Measurements from ENCODE around the gene VAMP5. TPM values are rescaled to one million over a fixed set of nuclear protein-coding genes. Genes with fewer than 3 reads are reported as not detected.
"Not testable (repeated sequence)": the region's sequence is repeated elsewhere in the genome, so short reads cannot be mapped to it uniquely, and the experiment has no call there.

The VAMP5 gene
- polyA plus RNA-seq, 1 donor, result 18.0 TPM

GRCh38 chr2:85550486-85550885 lies 33.7 kb upstream of the VAMP5 start:
- Histone ChIP-seq H3K9me3 (ENCODE audit: control insufficient read depth, low read depth, low read length) (no peaks in the 10 kb centered on the region), H3K4me3 (ENCODE audit: low read length) (no peak overlapping the region), H3K27me3 (ENCODE audit: control insufficient read depth, insufficient read depth, low read length) (no peaks in the 10 kb centered on the region), H3K36me3 (ENCODE audit: control insufficient read depth, insufficient read depth, low read length) (peaks cover 81% of the 10 kb centered on the region), H3K27ac (ENCODE audit: low read length) (no peak overlapping the region), H3K4me1 (ENCODE audit: control insufficient read depth, insufficient read depth, low read length) (no peaks in the 10 kb centered on the region)
- no peak for DNase-seq
- WGBS (ENCODE audit: insufficient coverage, low lambda C conversion rate), result no CpG with 5 or more reads among the region's 10 CpGs

DNA sequence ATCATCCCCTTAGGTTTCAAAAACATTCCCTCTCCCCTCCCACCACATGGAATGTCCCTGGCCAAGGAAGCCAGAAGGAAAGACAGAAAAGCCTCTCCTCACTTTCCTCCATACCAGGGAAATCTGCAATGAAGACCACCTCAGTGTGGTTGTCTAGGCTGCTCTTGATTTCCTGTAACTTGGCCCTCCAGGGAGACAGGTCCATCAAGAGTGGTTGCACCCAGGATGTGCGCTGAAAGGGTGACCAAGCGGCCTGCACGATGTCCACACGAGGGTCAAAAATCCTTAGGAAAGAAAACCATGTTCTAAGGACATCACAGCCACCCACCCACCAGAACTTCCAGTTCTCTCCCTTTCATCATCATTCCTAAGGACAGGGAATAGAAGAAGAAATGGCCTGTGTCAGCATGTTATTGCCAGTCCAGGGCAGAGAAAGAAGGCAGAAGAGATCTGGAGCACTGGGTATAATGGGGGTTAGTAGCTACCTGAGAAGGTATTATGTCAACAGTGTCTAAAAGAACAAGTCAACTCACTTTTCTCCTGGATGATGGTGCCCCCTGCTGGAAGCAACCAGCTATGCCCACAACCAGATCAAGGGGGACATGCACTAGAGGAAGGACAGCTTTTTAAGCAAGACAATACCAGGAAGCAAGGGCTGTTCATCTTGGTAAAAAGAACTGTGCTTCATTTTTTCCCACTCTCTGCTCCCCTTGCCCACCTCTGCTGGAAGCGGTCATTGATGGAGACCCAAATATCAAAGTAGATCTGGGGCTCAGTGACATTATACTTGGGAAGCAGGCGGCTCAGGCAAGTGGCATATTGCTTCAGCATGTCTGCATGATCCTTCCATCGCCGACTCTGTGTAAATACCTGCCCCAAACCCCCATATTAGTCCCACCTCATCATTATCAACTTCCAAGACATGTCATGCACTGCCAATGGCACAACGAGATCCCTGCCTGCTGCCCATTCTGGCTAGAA lies 32.2 kb upstream of the VAMP5 start:
- Histone ChIP-seq H3K27ac (ENCODE audit: low read length) (no peak overlapping the region), H3K4me3 (ENCODE audit: low read length) (no peak overlapping the region), H3K27me3 (ENCODE audit: control insufficient read depth, insufficient read depth, low read length) (no peaks in the 10 kb centered on the region), H3K4me1 (ENCODE audit: control insufficient read depth, insufficient read depth, low read length) (no peaks in the 10 kb centered on the region), H3K36me3 (ENCODE audit: control insufficient read depth, insufficient read depth, low read length) (peaks cover 79% of the 10 kb centered on the region), H3K9me3 (ENCODE audit: control insufficient read depth, low read depth, low read length) (no peaks in the 10 kb centered on the region)
- DNase-seq, result peak; percentile 70 to 73
- no CpG with 5 or more reads among the region's 9 CpGs for WGBS (ENCODE audit: insufficient coverage, low lambda C conversion rate)

- Histone ChIP-seq H3K4me1 (ENCODE audit: control insufficient read depth, insufficient read depth, low read length) (no peaks in the 10 kb centered on the region), H3K36me3 (ENCODE audit: control insufficient read depth, insufficient read depth, low read length) (peaks cover 77% of the 10 kb centered on the region)
These were observed 31.0 kb upstream of the VAMP5 start for GRCh38 chr2:85553184-85553583.

GRCh38 chr2:85554980-85555612 lies 29.1 kb upstream of the VAMP5 start:
- Histone ChIP-seq H3K36me3 (ENCODE audit: control insufficient read depth, insufficient read depth, low read length) (peaks cover 72% of the 10 kb centered on the region), H3K4me1 (ENCODE audit: control insufficient read depth, insufficient read depth, low read length) (no peaks in the 10 kb centered on the region), H3K27me3 (ENCODE audit: control insufficient read depth, insufficient read depth, low read length) (no peaks in the 10 kb centered on the region), H3K4me3 (ENCODE audit: low read length) (no peak overlapping the region), H3K27ac (ENCODE audit: low read length) (no peak overlapping the region), H3K9me3 (ENCODE audit: control insufficient read depth, low read depth, low read length) (no peaks in the 10 kb centered on the region)
- no peak for DNase-seq
- 60% methylated on average over 1 of the region's 3 CpGs for WGBS (ENCODE audit: insufficient coverage, low lambda C conversion rate)

More at GRCh38 chr2:85553184-85553583, 31.0 kb upstream of the VAMP5 start:
- no peaks in the 10 kb centered on the region for H3K9me3 ChIP-seq (ENCODE audit: control insufficient read depth, low read depth, low read length)
- DNase-seq, result no peak
- H3K27me3 ChIP-seq (ENCODE audit: control insufficient read depth, insufficient read depth, low read length), result no peaks in the 10 kb centered on the region
- no CpG with 5 or more reads among the region's 6 CpGs for WGBS (ENCODE audit: insufficient coverage, low lambda C conversion rate)
- no peak overlapping the region for H3K27ac ChIP-seq (ENCODE audit: low read length)
- H3K4me3 ChIP-seq (ENCODE audit: low read length), result no peak overlapping the region

GRCh38 chr2:85557130-85557529 lies 27.1 kb upstream of the VAMP5 start:
- Histone ChIP-seq H3K9me3 (ENCODE audit: control insufficient read depth, low read depth, low read length) (no peaks in the 10 kb centered on the region), H3K4me3 (ENCODE audit: low read length) (no peak overlapping the region), H3K27me3 (ENCODE audit: control insufficient read depth, insufficient read depth, low read length) (no peaks in the 10 kb centered on the region), H3K36me3 (ENCODE audit: control insufficient read depth, insufficient read depth, low read length) (peaks cover 53% of the 10 kb centered on the region), H3K4me1 (ENCODE audit: control insufficient read depth, insufficient read depth, low read length) (no peaks in the 10 kb centered on the region), H3K27ac (ENCODE audit: low read length) (no peak overlapping the region)
- WGBS (ENCODE audit: insufficient coverage, low lambda C conversion rate), result 86% methylated on average over 1 of the region's 5 CpGs
- no peak for DNase-seq

- no peaks in the 10 kb centered on the region for H3K9me3 ChIP-seq (ENCODE audit: control insufficient read depth, low read depth, low read length)
- H3K4me3 ChIP-seq (ENCODE audit: low read length), result no peak overlapping the region
- no peaks in the 10 kb centered on the region for H3K4me1 ChIP-seq (ENCODE audit: control insufficient read depth, insufficient read depth, low read length)
- peaks cover 43% of the 10 kb centered on the region for H3K36me3 ChIP-seq (ENCODE audit: control insufficient read depth, insufficient read depth, low read length)
- H3K27me3 ChIP-seq (ENCODE audit: control insufficient read depth, insufficient read depth, low read length), result no peaks in the 10 kb centered on the region
- DNase-seq, result no peak
- WGBS (ENCODE audit: insufficient coverage, low lambda C conversion rate), result no CpG with 5 or more reads among the region's 1 CpG
- no peak overlapping the region for H3K27ac ChIP-seq (ENCODE audit: low read length)
These were observed 26.1 kb upstream of the VAMP5 start for GRCh38 chr2:85558160-85558559.

DNA sequence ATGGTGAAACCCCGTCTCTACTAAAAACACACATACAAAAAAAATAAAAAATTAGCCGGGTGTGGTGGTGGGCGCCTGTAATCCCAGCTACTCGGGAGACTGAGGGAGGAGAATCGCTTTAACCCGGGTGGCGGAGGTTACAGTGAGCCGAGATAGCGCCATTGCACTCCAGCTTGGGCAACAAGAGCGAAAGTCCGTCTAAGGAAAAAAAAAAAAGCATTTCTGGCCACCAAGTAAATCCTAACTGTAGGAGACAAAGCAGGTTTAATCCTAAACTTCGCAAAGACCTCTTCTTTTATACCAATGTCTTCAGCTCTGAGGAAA lies 23.9 kb upstream of the VAMP5 start:
- H3K27ac ChIP-seq (ENCODE audit: low read length); H3K27me3 ChIP-seq (ENCODE audit: control insufficient read depth, insufficient read depth, low read length); DNase-seq; H3K9me3 ChIP-seq (ENCODE audit: control insufficient read depth, low read depth, low read length); H3K4me1 ChIP-seq (ENCODE audit: control insufficient read depth, insufficient read depth, low read length): not testable (repeated sequence)
- no CpG with 5 or more reads among the region's 12 CpGs for WGBS (ENCODE audit: insufficient coverage, low lambda C conversion rate)
- peak overlapping the region; percentile 80 for H3K4me3 ChIP-seq (ENCODE audit: low read length)
- peaks cover 23% of the 10 kb centered on the region for H3K36me3 ChIP-seq (ENCODE audit: control insufficient read depth, insufficient read depth, low read length)

GRCh38 chr2:85560812-85561279 lies 23.4 kb upstream of the VAMP5 start:
- WGBS (ENCODE audit: insufficient coverage, low lambda C conversion rate), result no CpG with 5 or more reads among the region's 14 CpGs
- H3K27me3 ChIP-seq (ENCODE audit: control insufficient read depth, insufficient read depth, low read length), result no peaks in the 10 kb centered on the region
- peak overlapping the region; percentile 80 for H3K4me3 ChIP-seq (ENCODE audit: low read length)
- H3K9me3 ChIP-seq (ENCODE audit: control insufficient read depth, low read depth, low read length), result no peaks in the 10 kb centered on the region
- H3K27ac ChIP-seq (ENCODE audit: low read length), result peak overlapping the region; percentile 91
- no peaks in the 10 kb centered on the region for H3K4me1 ChIP-seq (ENCODE audit: control insufficient read depth, insufficient read depth, low read length)
- no peak for DNase-seq
- H3K36me3 ChIP-seq (ENCODE audit: control insufficient read depth, insufficient read depth, low read length), result peaks cover 19% of the 10 kb centered on the region

DNA sequence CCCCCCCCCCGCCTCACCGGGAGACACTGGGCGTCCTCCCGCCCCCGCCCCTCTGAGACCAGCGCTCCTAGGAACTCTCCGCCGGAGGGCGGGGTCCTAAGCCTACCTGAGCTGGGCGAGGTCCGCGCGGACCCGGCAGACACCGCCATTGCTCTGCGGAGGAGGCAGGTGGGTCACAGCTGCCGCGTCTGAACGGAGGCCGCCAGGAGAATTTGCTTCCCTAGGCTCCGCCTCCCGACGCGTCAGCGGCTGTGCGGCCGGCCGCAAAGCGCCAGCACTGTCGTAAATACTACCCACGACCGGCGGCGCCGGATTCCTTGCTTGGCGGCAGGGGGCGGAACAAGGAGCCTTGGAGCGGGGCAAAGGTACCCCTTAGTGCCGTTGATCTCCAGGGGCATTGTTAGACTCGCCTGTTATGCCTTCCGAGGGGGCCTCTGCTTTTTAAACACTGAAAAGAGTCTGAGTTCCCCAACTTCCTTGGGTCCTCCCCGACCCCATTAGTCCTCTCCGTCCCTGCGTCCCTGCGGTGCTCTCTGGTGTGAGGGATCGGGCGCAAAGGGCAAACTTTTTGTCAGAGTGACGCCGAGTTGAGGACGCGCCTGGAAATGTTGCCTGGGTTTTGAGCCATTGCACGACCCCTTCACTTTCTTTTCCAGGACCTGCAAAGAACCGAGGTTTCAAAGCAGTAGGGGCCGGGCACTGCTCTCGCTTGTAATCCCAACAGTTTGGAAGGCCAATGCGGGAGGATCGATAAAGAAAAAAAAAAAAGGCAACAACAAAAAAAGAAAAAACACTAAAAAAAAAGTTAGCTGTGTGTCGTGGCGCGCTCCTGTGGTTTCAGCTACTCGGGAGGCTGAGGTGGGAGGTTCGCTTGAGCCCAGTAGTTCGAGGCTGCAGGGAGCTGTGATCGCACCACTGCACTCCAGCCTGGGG lies 22.7 kb upstream of the VAMP5 start, which contains the start of gene GGCX:
GGCX (minus strand) TSS at position 214 of the 933 bp plus-strand sequence; CDS start at position 149, 65 bp downstream.
- DNase-seq, result peak; percentile 96 to 98
- Histone ChIP-seq H3K36me3 (ENCODE audit: control insufficient read depth, insufficient read depth, low read length) (peaks cover 16% of the 10 kb centered on the region), H3K4me1 (ENCODE audit: control insufficient read depth, insufficient read depth, low read length) (no peaks in the 10 kb centered on the region), H3K9me3 (ENCODE audit: control insufficient read depth, low read depth, low read length) (no peaks in the 10 kb centered on the region), H3K27me3 (ENCODE audit: control insufficient read depth, insufficient read depth, low read length) (no peaks in the 10 kb centered on the region), H3K27ac (ENCODE audit: low read length) (peak within 1 kb of the TSS; percentile 91), H3K4me3 (ENCODE audit: low read length) (peak within 1 kb of the TSS; percentile 80)
- 28% methylated on average over 3 of the region's 64 CpGs for WGBS (ENCODE audit: insufficient coverage, low lambda C conversion rate)

DNA sequence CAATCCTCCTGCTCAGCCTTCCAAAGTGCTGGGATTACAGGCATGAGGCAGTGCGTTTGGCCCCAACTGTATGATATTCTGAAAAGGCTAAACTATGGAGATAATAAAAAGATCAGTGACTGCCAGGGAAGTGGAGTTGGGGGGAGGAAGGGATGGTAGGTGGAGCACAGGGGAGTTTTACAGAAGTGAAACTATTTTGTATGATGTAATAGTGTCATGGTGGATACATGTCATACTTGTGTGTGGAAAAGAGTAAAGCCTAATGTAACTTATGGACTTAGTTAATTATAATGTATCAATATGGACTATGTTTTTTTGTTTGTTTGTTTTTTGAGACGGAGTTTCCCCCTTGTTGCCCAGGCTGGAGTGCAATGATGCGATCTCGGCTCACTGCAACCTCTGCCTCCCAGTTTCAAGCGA lies 20.1 kb upstream of the VAMP5 start:
- H3K4me3 ChIP-seq (ENCODE audit: low read length), result no peak overlapping the region
- no peaks in the 10 kb centered on the region for H3K36me3 ChIP-seq (ENCODE audit: control insufficient read depth, insufficient read depth, low read length)
- H3K4me1 ChIP-seq (ENCODE audit: control insufficient read depth, insufficient read depth, low read length), result no peaks in the 10 kb centered on the region
- H3K9me3 ChIP-seq (ENCODE audit: control insufficient read depth, low read depth, low read length), result no peaks in the 10 kb centered on the region
- no peak overlapping the region for H3K27ac ChIP-seq (ENCODE audit: low read length)
- no CpG with 5 or more reads among the region's 5 CpGs for WGBS (ENCODE audit: insufficient coverage, low lambda C conversion rate)
- H3K27me3 ChIP-seq (ENCODE audit: control insufficient read depth, insufficient read depth, low read length), result no peaks in the 10 kb centered on the region
- no peak for DNase-seq
